BE2C (cell line): ENCODE results near the gene TAF5L.

Experiments
- DNase-seq: peaks from one replicate; pipeline ENCODE4 v3.0.0-alpha.2; 2020
- H3K27me3 ChIP-seq: fragments of 250-450 bp; sonication (Bioruptor Pico); 2 replicates; pipeline ENCODE4 v1.5.1; 2020; ENCODE audit warnings: mild to moderate bottlenecking
- H3K36me3 ChIP-seq: fragments of 250-450 bp; sonication (Bioruptor Pico); 2 replicates; pipeline ENCODE4 v1.5.1; 2020; ENCODE audit warnings: mild to moderate bottlenecking
- H3K4me1 ChIP-seq: fragments of 250-450 bp; sonication (Bioruptor Pico); 2 replicates; pipeline ENCODE4 v1.5.1; 2020
- H3K4me3 ChIP-seq: 2 replicates; pipeline ENCODE4 v1.5.1; 2011; ENCODE audit warnings: low read depth, low read length
- H3K9me3 ChIP-seq: fragments of 250-450 bp; sonication (Bioruptor Pico); 2 replicates; pipeline ENCODE4 v1.5.1; 2020
- TF ChIP-seq, protein P1 (sequence below): IDR thresholded peaks from 2 replicates; pipeline ENCODE4 v1.5.1; 2012; ENCODE audit warnings: mild to moderate bottlenecking, low read depth, low read length

Gene TAF5L

DNA sequence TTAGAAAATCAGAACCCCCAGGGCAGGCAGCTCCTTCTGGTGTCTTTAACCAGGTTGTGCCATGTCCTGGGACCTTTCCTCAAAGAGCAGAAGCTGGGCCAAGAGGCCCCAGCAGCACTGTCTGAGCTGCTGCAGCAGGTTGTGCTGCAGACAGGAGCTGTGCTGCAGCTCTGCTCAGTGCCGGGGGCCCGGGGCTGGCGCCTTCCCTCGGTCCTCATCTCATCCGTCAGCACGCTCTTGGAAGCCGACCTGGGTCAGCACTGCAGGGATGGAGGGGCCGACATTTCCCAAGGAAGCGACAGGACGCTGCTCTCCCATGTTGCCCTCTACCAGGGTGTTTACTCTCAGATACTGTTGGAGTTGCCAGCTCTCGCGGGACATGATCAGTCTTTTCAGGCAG is 11.8 kb upstream of the TAF5L start:
- no peaks in the 10 kb centered on the region for H3K4me1 ChIP-seq
- DNase-seq, result no peak
- no peak overlapping the region for H3K4me3 ChIP-seq
- no peaks in the 10 kb centered on the region for H3K9me3 ChIP-seq
- H3K36me3 ChIP-seq, result peaks cover 92% of the 10 kb centered on the region
- TF ChIP-seq, protein P1, sequence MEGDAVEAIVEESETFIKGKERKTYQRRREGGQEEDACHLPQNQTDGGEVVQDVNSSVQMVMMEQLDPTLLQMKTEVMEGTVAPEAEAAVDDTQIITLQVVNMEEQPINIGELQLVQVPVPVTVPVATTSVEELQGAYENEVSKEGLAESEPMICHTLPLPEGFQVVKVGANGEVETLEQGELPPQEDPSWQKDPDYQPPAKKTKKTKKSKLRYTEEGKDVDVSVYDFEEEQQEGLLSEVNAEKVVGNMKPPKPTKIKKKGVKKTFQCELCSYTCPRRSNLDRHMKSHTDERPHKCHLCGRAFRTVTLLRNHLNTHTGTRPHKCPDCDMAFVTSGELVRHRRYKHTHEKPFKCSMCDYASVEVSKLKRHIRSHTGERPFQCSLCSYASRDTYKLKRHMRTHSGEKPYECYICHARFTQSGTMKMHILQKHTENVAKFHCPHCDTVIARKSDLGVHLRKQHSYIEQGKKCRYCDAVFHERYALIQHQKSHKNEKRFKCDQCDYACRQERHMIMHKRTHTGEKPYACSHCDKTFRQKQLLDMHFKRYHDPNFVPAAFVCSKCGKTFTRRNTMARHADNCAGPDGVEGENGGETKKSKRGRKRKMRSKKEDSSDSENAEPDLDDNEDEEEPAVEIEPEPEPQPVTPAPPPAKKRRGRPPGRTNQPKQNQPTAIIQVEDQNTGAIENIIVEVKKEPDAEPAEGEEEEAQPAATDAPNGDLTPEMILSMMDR, result no peak
- no peaks in the 10 kb centered on the region for H3K27me3 ChIP-seq

DNA sequence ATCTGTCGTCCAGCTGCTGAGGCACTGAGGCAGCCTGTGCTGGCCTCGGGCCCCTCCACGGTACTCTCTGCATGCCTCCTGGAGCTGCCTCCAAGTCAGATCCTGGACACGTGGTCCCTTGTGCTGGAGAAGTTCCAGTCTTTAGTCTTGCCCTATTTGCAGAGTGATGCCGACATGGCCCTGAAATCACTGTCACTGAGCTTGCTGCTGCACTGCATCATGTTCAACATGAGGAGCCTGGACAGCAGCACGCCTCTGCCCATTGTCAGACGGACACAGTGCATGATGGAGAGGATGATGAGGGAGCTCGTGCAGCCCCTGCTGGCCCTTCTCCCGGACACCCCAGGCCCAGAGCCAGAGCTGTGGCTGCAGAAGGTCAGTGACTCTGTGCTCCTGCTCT is 10.1 kb upstream of the TAF5L start:
- H3K4me3 ChIP-seq, result no peak overlapping the region
- H3K4me1 ChIP-seq, result no peaks in the 10 kb centered on the region
- no peaks in the 10 kb centered on the region for H3K27me3 ChIP-seq
- TF ChIP-seq, protein P1, result no peak
- DNase-seq, result no peak
- no peaks in the 10 kb centered on the region for H3K9me3 ChIP-seq
- peaks cover 85% of the 10 kb centered on the region for H3K36me3 ChIP-seq

DNA sequence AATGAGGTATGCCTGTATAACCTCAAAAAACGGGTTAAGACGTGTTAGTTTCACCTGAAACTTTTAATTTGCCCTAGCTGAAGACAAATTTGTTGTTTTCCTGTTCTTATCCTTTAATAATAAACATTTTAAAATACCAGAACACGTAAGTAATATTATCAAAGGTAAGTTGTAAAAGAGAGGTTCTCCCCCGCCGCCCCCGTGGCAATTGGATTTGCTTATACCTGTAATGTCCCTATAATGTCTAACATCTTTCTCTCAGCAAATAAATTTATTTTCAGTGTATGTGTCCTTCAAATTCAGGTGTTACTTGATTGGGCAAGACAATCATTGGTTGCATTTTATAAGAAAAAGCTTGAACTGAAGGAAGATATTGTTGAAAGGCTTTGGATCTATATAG is 6.0 kb upstream of the TAF5L start:
- Histone ChIP-seq H3K4me3 (no peak overlapping the region), H3K27me3 (no peaks in the 10 kb centered on the region), H3K36me3 (peaks cover 67% of the 10 kb centered on the region), H3K4me1 (no peaks in the 10 kb centered on the region; the same call in 1 of the 2 replicates), H3K9me3 (no peaks in the 10 kb centered on the region)
- no peak for DNase-seq
- TF ChIP-seq, protein P1, result no peak

DNA sequence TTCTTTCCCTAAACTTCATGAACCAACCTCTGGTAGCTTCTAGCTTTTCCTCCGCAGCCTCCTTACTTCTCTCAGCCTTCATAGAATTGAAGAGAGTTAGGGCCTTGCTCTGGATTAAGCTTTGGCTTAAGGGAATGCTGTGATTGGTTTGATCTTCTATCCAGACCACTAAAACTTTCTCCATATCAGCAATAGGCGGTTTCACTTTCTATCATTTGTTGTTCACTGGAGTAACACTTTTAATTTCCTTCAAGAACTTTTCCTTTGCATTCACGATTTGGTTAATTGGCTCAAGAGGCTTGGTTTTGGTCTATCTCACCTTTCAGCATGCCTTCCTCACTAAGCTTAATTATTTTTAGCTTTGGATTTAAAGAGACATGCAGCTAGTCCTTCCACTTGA is 5.2 kb upstream of the TAF5L start:
- DNase-seq, result no peak
- TF ChIP-seq, protein P1, result no peak
- no peak overlapping the region for H3K4me3 ChIP-seq
- H3K4me1 ChIP-seq, result no peaks in the 10 kb centered on the region; the same call in 1 of the 2 replicates
- no peaks in the 10 kb centered on the region for H3K27me3 ChIP-seq
- H3K36me3 ChIP-seq, result peaks cover 58% of the 10 kb centered on the region
- no peaks in the 10 kb centered on the region for H3K9me3 ChIP-seq

DNA sequence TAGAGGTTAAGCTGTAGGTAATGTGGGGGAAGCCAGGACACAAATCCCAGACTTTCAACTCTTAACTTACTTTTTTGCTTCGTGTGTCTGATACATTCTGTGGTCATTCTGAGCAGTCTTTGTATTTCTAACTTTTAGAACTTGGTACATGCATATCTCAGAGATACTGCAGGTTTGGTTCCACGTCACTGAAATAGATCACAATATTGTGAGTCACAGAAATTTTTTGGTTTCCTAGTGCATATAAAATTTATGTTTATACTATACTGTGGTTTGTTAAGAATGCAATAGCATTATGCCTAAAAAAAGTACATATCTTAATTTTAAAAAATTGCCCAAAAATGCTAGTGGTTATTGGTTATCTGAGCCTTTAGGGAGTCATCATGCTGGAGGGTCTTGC is 3.3 kb upstream of the TAF5L start:
- Histone ChIP-seq H3K27me3 (no peaks in the 10 kb centered on the region), H3K36me3 (peaks cover 41% of the 10 kb centered on the region), H3K9me3 (no peaks in the 10 kb centered on the region), H3K4me3 (no peak overlapping the region), H3K4me1 (no peaks in the 10 kb centered on the region; the same call in 1 of the 2 replicates)
- TF ChIP-seq, protein P1, result no peak
- no peak for DNase-seq

DNA sequence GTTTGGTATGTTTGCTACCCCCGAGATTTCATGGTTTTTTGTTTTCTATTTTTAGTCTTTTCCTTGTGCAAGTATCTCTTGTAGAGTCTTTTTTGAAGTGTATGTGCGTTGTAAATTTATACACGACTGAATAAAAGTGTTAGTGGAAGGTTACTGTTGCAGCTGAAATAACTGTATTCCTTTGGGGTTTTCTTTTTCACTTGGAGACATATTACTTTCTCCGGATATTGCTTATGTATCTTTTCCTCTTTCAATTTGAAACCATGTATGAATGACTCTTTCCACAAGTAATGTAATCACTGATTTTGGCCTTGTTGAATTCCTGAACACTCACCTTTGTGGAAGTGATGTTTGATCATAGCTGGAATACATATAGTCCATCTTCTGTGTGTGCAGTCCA is 1.1 kb upstream of the TAF5L start:
- H3K36me3 ChIP-seq, result peaks cover 26% of the 10 kb centered on the region
- DNase-seq, result no peak
- no peaks in the 10 kb centered on the region for H3K9me3 ChIP-seq
- H3K4me3 ChIP-seq, result peak overlapping the region; percentile 99
- TF ChIP-seq, protein P1, result no peak
- H3K27me3 ChIP-seq, result no peaks in the 10 kb centered on the region
- no peaks in the 10 kb centered on the region; the same call in none of the 2 replicates for H3K4me1 ChIP-seq
